Measurements from ENCODE around the gene SAMD4A. TPM values are rescaled to one million over a fixed set of nuclear protein-coding genes. Genes with fewer than 3 reads are reported as not detected.

Gene SAMD4A
- total RNA-seq, 2 donors from 2014 or later, result 1.9 to 8.0 TPM

- H3K27ac ChIP-seq (ENCODE audit: low read depth, low read length), result no peak overlapping the region
Observed at GRCh38 chr14:54686871-54687749, 120.2 kb downstream of the SAMD4A start.

GRCh38 chr14:54687750-54688119 is 120.8 kb downstream of the SAMD4A start:
- Histone ChIP-seq H3K27ac (ENCODE audit: low read depth, low read length) (no peak overlapping the region), H3K9me3 (ENCODE audit: control insufficient read depth, low read length) (no peaks in the 10 kb centered on the region), H3K4me1 (ENCODE audit: control insufficient read depth, insufficient read depth, low read length) (no peaks in the 10 kb centered on the region), H3K4me3 (ENCODE audit: low read length) (no peak overlapping the region), H3K36me3 (ENCODE audit: control insufficient read depth, insufficient read depth, low read length) (no peaks in the 10 kb centered on the region), H3K9ac (ENCODE audit: extremely low read depth, low read length, poor library complexity, severe bottlenecking) (no peak overlapping the region), H3K27me3 (ENCODE audit: control insufficient read depth, insufficient read depth, low read length, poor library complexity, severe bottlenecking) (no peaks in the 10 kb centered on the region)
- H3K36me3 Mint-ChIP-seq (ENCODE audit: low read depth), result no peaks in the 10 kb centered on the region
- no peak for TF ChIP-seq CTCF (conservative IDR thresholded peaks at IDR 0.05)
- H3K27me3 Mint-ChIP-seq (ENCODE audit: insufficient read depth), result no peaks in the 10 kb centered on the region
- no peak for DNase-seq
- WGBS, 2 experiments (ENCODE audit: insufficient coverage in 1 of 2, insufficient read length in 1 of 2), result 83 to 97% methylated on average over 2 of the region's 2 CpGs
- no peaks in the 10 kb centered on the region for H3K9me3 Mint-ChIP-seq
- no peak overlapping the region for H3K4me3 Mint-ChIP-seq
- H3K4me1 Mint-ChIP-seq, result peaks cover 6% of the 10 kb centered on the region
- H3K27ac Mint-ChIP-seq, result no peak overlapping the region

More at GRCh38 chr14:54686871-54687749, 120.2 kb downstream of the SAMD4A start:
- peaks cover 6% of the 10 kb centered on the region for H3K4me1 Mint-ChIP-seq
- H3K36me3 ChIP-seq (ENCODE audit: control insufficient read depth, insufficient read depth, low read length), result no peaks in the 10 kb centered on the region
- no peak overlapping the region for H3K4me3 Mint-ChIP-seq
- H3K9ac ChIP-seq (ENCODE audit: extremely low read depth, low read length, poor library complexity, severe bottlenecking), result no peak overlapping the region
- no peaks in the 10 kb centered on the region for H3K9me3 Mint-ChIP-seq
- H3K9me3 ChIP-seq (ENCODE audit: control insufficient read depth, low read length), result no peaks in the 10 kb centered on the region
- H3K4me1 ChIP-seq (ENCODE audit: control insufficient read depth, insufficient read depth, low read length), result no peaks in the 10 kb centered on the region
- H3K27me3 Mint-ChIP-seq (ENCODE audit: insufficient read depth), result no peaks in the 10 kb centered on the region
- no peak overlapping the region for H3K27ac Mint-ChIP-seq
- no peaks in the 10 kb centered on the region for H3K36me3 Mint-ChIP-seq (ENCODE audit: low read depth)
- WGBS, 2 experiments (ENCODE audit: insufficient coverage in 1 of 2, insufficient read length in 1 of 2), result 78 to 91% methylated on average over 4 to 8 of the region's 8 CpGs
- TF ChIP-seq CTCF (conservative IDR thresholded peaks at IDR 0.05), result no peak
- H3K27me3 ChIP-seq (ENCODE audit: control insufficient read depth, insufficient read depth, low read length, poor library complexity, severe bottlenecking), result no peaks in the 10 kb centered on the region
- H3K4me3 ChIP-seq (ENCODE audit: low read length), result no peak overlapping the region
- DNase-seq, result no peak

- H3K27ac Mint-ChIP-seq, result no peak overlapping the region
- no peak overlapping the region for H3K4me3 Mint-ChIP-seq
- no peak for TF ChIP-seq CTCF (conservative IDR thresholded peaks at IDR 0.05)
- Histone ChIP-seq H3K9ac (ENCODE audit: extremely low read depth, low read length, poor library complexity, severe bottlenecking) (no peak overlapping the region), H3K36me3 (ENCODE audit: control insufficient read depth, insufficient read depth, low read length) (no peaks in the 10 kb centered on the region), H3K27ac (ENCODE audit: low read depth, low read length) (no peak overlapping the region), H3K4me1 (ENCODE audit: control insufficient read depth, insufficient read depth, low read length) (no peaks in the 10 kb centered on the region), H3K9me3 (ENCODE audit: control insufficient read depth, low read length) (no peaks in the 10 kb centered on the region), H3K4me3 (ENCODE audit: low read length) (no peak overlapping the region), H3K27me3 (ENCODE audit: control insufficient read depth, insufficient read depth, low read length, poor library complexity, severe bottlenecking) (no peaks in the 10 kb centered on the region)
- WGBS, 2 experiments (ENCODE audit: insufficient coverage in 1 of 2, insufficient read length in 1 of 2), result 86 to 91% methylated on average over 4 to 10 of the region's 10 CpGs
- H3K4me1 Mint-ChIP-seq, result peaks cover 6% of the 10 kb centered on the region
- H3K36me3 Mint-ChIP-seq (ENCODE audit: low read depth), result no peaks in the 10 kb centered on the region
- no peaks in the 10 kb centered on the region for H3K27me3 Mint-ChIP-seq (ENCODE audit: insufficient read depth)
- no peaks in the 10 kb centered on the region for H3K9me3 Mint-ChIP-seq
- DNase-seq, result no peak
Observed at GRCh38 chr14:54688229-54688628, 121.3 kb downstream of the SAMD4A start.
